K562 (cell line): Measurements from ENCODE around the gene FAM149A.

Experiments
- CEBPB ChIP-seq: fragments of 450-650 bp; IDR thresholded peaks from 2 replicates; pipeline ENCODE4 v1.6.1; 2016; ENCODE audit warnings: missing genetic modification characterization, missing compliant biosample characterization
- CREM ChIP-seq: IDR thresholded peaks from 2 replicates; pipeline ENCODE4 v1.6.1; 2014; ENCODE audit warnings: antibody characterized with exemption, low read depth
- ETV5 ChIP-seq: sonication (generic); formaldehyde crosslinking; IDR thresholded peaks from 2 replicates; pipeline ENCODE4 v1.4.0; 2020; ENCODE audit warnings: low read depth, mild to moderate bottlenecking, missing genetic modification reagents
- FOS ChIP-seq: IDR thresholded peaks from 3 replicates; pipeline ENCODE4 v1.6.1; 2011; ENCODE audit not compliant: insufficient read length; ENCODE audit errors: extremely low read depth
- GTF2F1 ChIP-seq: IDR thresholded peaks from 2 replicates; pipeline ENCODE4 v1.6.1; 2011; ENCODE audit warnings: low read depth, low read length, improper control_type of control experiment
- POLR2A ChIP-seq: fragments of 450-650 bp; conservative IDR thresholded peaks from 2 replicates; pipeline ENCODE4 v1.6.1; 2016
- SMAD3 ChIP-seq: fragments of 450-650 bp; formaldehyde crosslinking; conservative IDR thresholded peaks from 2 replicates; pipeline ENCODE4 v1.4.0; 2020; ENCODE audit warnings: mild to moderate bottlenecking
- TCF7L2 ChIP-seq: fragments of 150-350 bp; IDR thresholded peaks from 2 replicates; pipeline ENCODE4 v1.6.1; 2016; ENCODE audit warnings: low read depth, mild to moderate bottlenecking, low read length, moderate library complexity
- YY1 ChIP-seq, 3 experiments: IDR thresholded peaks; 2 replicates each; pipeline ENCODE4 v1.6.1; 2011; ENCODE audit warnings: low read length in 2 of 3, mild to moderate bottlenecking in 2 of 3, moderate library complexity in 2 of 3, borderline replicate concordance in 1 of 3, control low read depth in 1 of 3, low read depth in 1 of 3; ENCODE audit not compliant: insufficient read depth in 3 of 3, insufficient replicate concordance in 2 of 3, control insufficient read depth in 1 of 3, insufficient read length in 1 of 3; ENCODE audit errors: extremely low read depth in 1 of 3
- TF ChIP-seq, protein P1 (sequence below), 3 experiments: IDR thresholded peaks in 2 of 3; conservative IDR thresholded peaks in 1 of 3; 2 replicates each; pipeline ENCODE4 v1.5.1; 2011 to 2012; ENCODE audit warnings: low read length in 3 of 3, mild to moderate bottlenecking in 3 of 3, control low read depth in 2 of 3, improper control_type of control experiment in 1 of 3, inconsistent platforms in 1 of 3, low read depth in 1 of 3, mixed read lengths in 1 of 3, moderate library complexity in 1 of 3; ENCODE audit not compliant: insufficient read depth in 2 of 3

DNA sequence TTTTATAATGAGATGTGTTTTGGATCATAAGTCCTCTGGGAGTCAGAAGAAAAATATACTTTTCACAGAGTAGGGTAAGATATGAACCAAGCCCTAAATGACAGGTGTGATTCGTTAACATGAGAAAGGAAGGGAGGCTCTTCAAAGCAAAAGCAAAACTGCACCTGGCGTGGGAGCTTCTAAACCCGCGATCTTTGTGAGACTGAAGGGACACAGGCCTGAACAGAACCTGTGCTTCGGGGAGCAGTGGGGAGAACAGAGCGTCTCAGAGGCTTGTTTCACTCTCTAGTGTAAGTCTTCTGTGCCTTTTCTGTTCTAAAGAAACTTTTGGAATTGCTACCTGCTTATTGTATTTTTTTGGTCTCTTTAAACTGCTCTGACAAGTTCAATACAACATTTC lies 56.6 kb downstream of the FAM149A start:
- TF ChIP-seq, protein P1, sequence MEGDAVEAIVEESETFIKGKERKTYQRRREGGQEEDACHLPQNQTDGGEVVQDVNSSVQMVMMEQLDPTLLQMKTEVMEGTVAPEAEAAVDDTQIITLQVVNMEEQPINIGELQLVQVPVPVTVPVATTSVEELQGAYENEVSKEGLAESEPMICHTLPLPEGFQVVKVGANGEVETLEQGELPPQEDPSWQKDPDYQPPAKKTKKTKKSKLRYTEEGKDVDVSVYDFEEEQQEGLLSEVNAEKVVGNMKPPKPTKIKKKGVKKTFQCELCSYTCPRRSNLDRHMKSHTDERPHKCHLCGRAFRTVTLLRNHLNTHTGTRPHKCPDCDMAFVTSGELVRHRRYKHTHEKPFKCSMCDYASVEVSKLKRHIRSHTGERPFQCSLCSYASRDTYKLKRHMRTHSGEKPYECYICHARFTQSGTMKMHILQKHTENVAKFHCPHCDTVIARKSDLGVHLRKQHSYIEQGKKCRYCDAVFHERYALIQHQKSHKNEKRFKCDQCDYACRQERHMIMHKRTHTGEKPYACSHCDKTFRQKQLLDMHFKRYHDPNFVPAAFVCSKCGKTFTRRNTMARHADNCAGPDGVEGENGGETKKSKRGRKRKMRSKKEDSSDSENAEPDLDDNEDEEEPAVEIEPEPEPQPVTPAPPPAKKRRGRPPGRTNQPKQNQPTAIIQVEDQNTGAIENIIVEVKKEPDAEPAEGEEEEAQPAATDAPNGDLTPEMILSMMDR (IDR thresholded peaks at IDR 0.05 in 2 of 3, conservative IDR thresholded peaks at IDR 0.05 in 1 of 3; ENCODE audit: insufficient read depth in 2 of 3, low read depth in 1 of 3, low read length in 3 of 3), result no peak
- TF ChIP-seq FOS, result no peak
- no peak for TF ChIP-seq GTF2F1
- TF ChIP-seq YY1 (IDR thresholded peaks at IDR 0.05; ENCODE audit: borderline replicate concordance in 1 of 3, control insufficient read depth in 1 of 3, extremely low read depth in 1 of 3, insufficient read depth in 3 of 3, insufficient read length in 1 of 3, insufficient replicate concordance in 2 of 3, low read depth in 1 of 3, low read length in 2 of 3), result no peak
- no peak for TF ChIP-seq TCF7L2
- TF ChIP-seq ETV5 (CRISPR knock-in tag), result no peak
- no peak for TF ChIP-seq POLR2A
- no peak for TF ChIP-seq SMAD3 (CRISPR knock-in tag)
- TF ChIP-seq CEBPB, result no peak
- TF ChIP-seq CREM, result no peak
